HEK293 (cell line): ENCODE results near the gene RAPGEFL1.

Experiments
- BCL11A ChIP-seq: fragments of 450-650 bp; formaldehyde crosslinking; IDR thresholded peaks from 2 replicates; pipeline ENCODE4 v1.5.1; 2016; ENCODE audit warnings: low read depth, missing biosample characterization, missing genetic modification characterization
- BCL11B ChIP-seq: fragments of 450-650 bp; formaldehyde crosslinking; IDR thresholded peaks from 2 replicates; pipeline ENCODE4 v1.5.1; 2016; ENCODE audit warnings: low read depth, missing biosample characterization, missing genetic modification characterization
- EGR2 ChIP-seq: fragments of 450-650 bp; formaldehyde crosslinking; IDR thresholded peaks from 2 replicates; pipeline ENCODE4 v1.5.1; 2016; ENCODE audit warnings: low read depth, missing biosample characterization, missing genetic modification characterization
- FEZF1 ChIP-seq: fragments of 450-650 bp; formaldehyde crosslinking; IDR thresholded peaks from 2 replicates; pipeline ENCODE4 v1.5.1; 2016; ENCODE audit warnings: missing biosample characterization, missing genetic modification characterization
- GLIS1 ChIP-seq: fragments of 450-650 bp; formaldehyde crosslinking; IDR thresholded peaks from 2 replicates; pipeline ENCODE4 v1.5.1; 2016; ENCODE audit warnings: missing biosample characterization, missing genetic modification characterization
- GLIS2 ChIP-seq: fragments of 450-650 bp; formaldehyde crosslinking; IDR thresholded peaks from 2 replicates; pipeline ENCODE4 v1.5.1; 2016; ENCODE audit warnings: missing biosample characterization, missing genetic modification characterization
- KLF7 ChIP-seq: fragments of 450-650 bp; formaldehyde crosslinking; IDR thresholded peaks from 2 replicates; pipeline ENCODE4 v1.5.1; 2016; ENCODE audit warnings: missing biosample characterization, missing genetic modification characterization, borderline replicate concordance
- KLF9 ChIP-seq: fragments of 450-650 bp; formaldehyde crosslinking; IDR thresholded peaks from 2 replicates; pipeline ENCODE4 v1.5.1; 2016; ENCODE audit warnings: missing biosample characterization, missing genetic modification characterization, low read depth
- MYNN ChIP-seq: fragments of 450-650 bp; formaldehyde crosslinking; IDR thresholded peaks from 2 replicates; pipeline ENCODE4 v1.5.1; 2016; ENCODE audit warnings: missing biosample characterization, missing genetic modification characterization, borderline replicate concordance
- SCRT1 ChIP-seq: fragments of 450-650 bp; formaldehyde crosslinking; IDR thresholded peaks from 2 replicates; pipeline ENCODE4 v1.5.1; 2016; ENCODE audit warnings: missing biosample characterization, missing genetic modification characterization, borderline replicate concordance
- TCF7L2 ChIP-seq: IDR thresholded peaks from 2 replicates; pipeline ENCODE4 v1.6.1; 2011; ENCODE audit warnings: low read depth, mild to moderate bottlenecking, inconsistent platforms, low read length, moderate library complexity, borderline replicate concordance
- YY1 ChIP-seq: fragments of 450-650 bp; formaldehyde crosslinking; IDR thresholded peaks from 2 replicates; pipeline ENCODE4 v1.5.1; 2018; ENCODE audit warnings: missing biosample characterization, missing genetic modification characterization
- YY2 ChIP-seq: fragments of 450-650 bp; formaldehyde crosslinking; IDR thresholded peaks from 2 replicates; pipeline ENCODE4 v1.5.1; 2016; ENCODE audit warnings: missing biosample characterization, missing genetic modification characterization
- ZBTB1 ChIP-seq: fragments of 450-650 bp; formaldehyde crosslinking; IDR thresholded peaks from 2 replicates; pipeline ENCODE4 v1.5.1; 2016; ENCODE audit warnings: missing biosample characterization, missing genetic modification characterization
- ZFP3 ChIP-seq: fragments of 450-650 bp; formaldehyde crosslinking; IDR thresholded peaks from 2 replicates; pipeline ENCODE4 v1.5.1; 2016; ENCODE audit warnings: low read depth, missing biosample characterization, missing genetic modification characterization
- ZFP37 ChIP-seq: fragments of 450-650 bp; formaldehyde crosslinking; IDR thresholded peaks from 2 replicates; pipeline ENCODE4 v1.5.1; 2016; ENCODE audit warnings: missing biosample characterization, missing genetic modification characterization
- ZNF121 ChIP-seq: fragments of 450-650 bp; formaldehyde crosslinking; IDR thresholded peaks from 2 replicates; pipeline ENCODE4 v1.5.1; 2016; ENCODE audit warnings: missing biosample characterization, missing genetic modification characterization
- ZNF132 ChIP-seq: fragments of 450-650 bp; formaldehyde crosslinking; IDR thresholded peaks from 2 replicates; pipeline ENCODE4 v1.5.1; 2017; ENCODE audit warnings: missing biosample characterization, missing genetic modification characterization, borderline replicate concordance
- ZNF138 ChIP-seq: fragments of 450-650 bp; formaldehyde crosslinking; IDR thresholded peaks from 2 replicates; pipeline ENCODE4 v1.5.1; 2016; ENCODE audit warnings: missing biosample characterization, missing genetic modification characterization, borderline replicate concordance
- ZNF140 ChIP-seq: fragments of 450-650 bp; formaldehyde crosslinking; IDR thresholded peaks from 2 replicates; pipeline ENCODE4 v1.5.1; 2016; ENCODE audit warnings: missing biosample characterization, missing genetic modification characterization
- ZNF146 ChIP-seq: fragments of 450-650 bp; formaldehyde crosslinking; IDR thresholded peaks from 2 replicates; pipeline ENCODE4 v1.5.1; 2016; ENCODE audit warnings: missing biosample characterization, missing genetic modification characterization
- ZNF175 ChIP-seq: fragments of 450-650 bp; formaldehyde crosslinking; IDR thresholded peaks from 2 replicates; pipeline ENCODE4 v1.5.1; 2016; ENCODE audit warnings: missing biosample characterization, missing genetic modification characterization
- ZNF221 ChIP-seq: fragments of 450-650 bp; formaldehyde crosslinking; IDR thresholded peaks from 2 replicates; pipeline ENCODE4 v1.5.1; 2017; ENCODE audit warnings: missing biosample characterization, missing genetic modification characterization, borderline replicate concordance
- ZNF23 ChIP-seq: fragments of 450-650 bp; formaldehyde crosslinking; IDR thresholded peaks from 2 replicates; pipeline ENCODE4 v1.5.1; 2016; ENCODE audit warnings: missing biosample characterization, missing genetic modification characterization, borderline replicate concordance
- ZNF292 ChIP-seq: fragments of 450-650 bp; formaldehyde crosslinking; IDR thresholded peaks from 2 replicates; pipeline ENCODE4 v1.5.1; 2016; ENCODE audit warnings: low read depth, missing biosample characterization, missing genetic modification characterization, borderline replicate concordance
- ZNF324 ChIP-seq: fragments of 450-650 bp; formaldehyde crosslinking; IDR thresholded peaks from 2 replicates; pipeline ENCODE4 v1.5.1; 2016; ENCODE audit warnings: missing biosample characterization, missing genetic modification characterization
- ZNF341 ChIP-seq: fragments of 450-650 bp; formaldehyde crosslinking; IDR thresholded peaks from 2 replicates; pipeline ENCODE4; 2016; ENCODE audit warnings: low read depth, missing biosample characterization, missing genetic modification characterization
- ZNF362 ChIP-seq: fragments of 450-650 bp; formaldehyde crosslinking; IDR thresholded peaks from 2 replicates; pipeline ENCODE4 v1.5.1; 2016; ENCODE audit warnings: missing biosample characterization, missing genetic modification characterization
- ZNF404 ChIP-seq: fragments of 450-650 bp; formaldehyde crosslinking; IDR thresholded peaks from 2 replicates; pipeline ENCODE4 v1.5.1; 2017; ENCODE audit warnings: missing biosample characterization, missing genetic modification characterization
- ZNF488 ChIP-seq: fragments of 450-650 bp; formaldehyde crosslinking; IDR thresholded peaks from 2 replicates; pipeline ENCODE4 v1.5.1; 2016; ENCODE audit warnings: missing biosample characterization, missing genetic modification characterization
- ZNF544 ChIP-seq: fragments of 450-650 bp; formaldehyde crosslinking; IDR thresholded peaks from 2 replicates; pipeline ENCODE4 v1.5.0; 2017; ENCODE audit warnings: missing biosample characterization, missing genetic modification characterization
- ZNF548 ChIP-seq: fragments of 450-650 bp; formaldehyde crosslinking; IDR thresholded peaks from 2 replicates; pipeline ENCODE4 v1.5.1; 2016; ENCODE audit warnings: missing biosample characterization, missing genetic modification characterization
- ZNF549 ChIP-seq: fragments of 450-650 bp; IDR thresholded peaks from 2 replicates; pipeline ENCODE4 v1.5.1; 2018; ENCODE audit warnings: missing biosample characterization, missing genetic modification characterization, mild to moderate bottlenecking, inconsistent platforms, moderate library complexity
- ZNF629 ChIP-seq: fragments of 450-650 bp; formaldehyde crosslinking; IDR thresholded peaks from 2 replicates; pipeline ENCODE4 v1.5.1; 2017; ENCODE audit warnings: missing biosample characterization, missing genetic modification characterization
- ZNF658 ChIP-seq: fragments of 450-650 bp; formaldehyde crosslinking; IDR thresholded peaks from 2 replicates; pipeline ENCODE4; 2016; ENCODE audit warnings: missing biosample characterization, missing genetic modification characterization
- ZNF664 ChIP-seq: fragments of 450-650 bp; formaldehyde crosslinking; IDR thresholded peaks from 2 replicates; pipeline ENCODE4 v1.5.1; 2016; ENCODE audit warnings: missing biosample characterization, missing genetic modification characterization
- ZNF670 ChIP-seq: fragments of 450-650 bp; formaldehyde crosslinking; IDR thresholded peaks from 2 replicates; pipeline ENCODE4 v1.5.1; 2016; ENCODE audit warnings: missing biosample characterization, missing genetic modification characterization, low read depth
- ZNF791 ChIP-seq: fragments of 450-650 bp; formaldehyde crosslinking; IDR thresholded peaks from 2 replicates; pipeline ENCODE4 v1.5.1; 2016; ENCODE audit warnings: missing biosample characterization, missing genetic modification characterization
- TF ChIP-seq, protein P1 (sequence below): IDR thresholded peaks from 2 replicates; pipeline ENCODE4 v1.6.1; 2011; ENCODE audit warnings: mild to moderate bottlenecking, low read depth, low read length, borderline replicate concordance

The RAPGEFL1 gene

GRCh38 chr17:40191237-40192208 is 14.3 kb downstream of the RAPGEFL1 start (continued):
- TF ChIP-seq ZNF488 (no peak), ZNF175 (no peak), ZNF138 (tag by site-specific recombination) (no peak), ZNF658 (tag by site-specific recombination) (no peak), ZFP3 (tag by site-specific recombination) (no peak), ZNF791 (tag by site-specific recombination) (no peak), ZNF23 (no peak), KLF7 (tag by site-specific recombination) (no peak), ZNF362 (tag by site-specific recombination) (no peak), YY2 (tag by site-specific recombination) (no peak), ZFP37 (peak; percentile 56; the same call in 1 of the 2 replicates), ZNF544 (no peak), ZNF221 (tag by site-specific recombination) (no peak), ZNF121 (tag by site-specific recombination) (no peak), TCF7L2 (no peak), ZNF341 (no peak), ZNF548 (tag by site-specific recombination) (no peak), ZNF132 (tag by site-specific recombination) (no peak), ZNF146 (tag by site-specific recombination) (no peak), BCL11A (tag by site-specific recombination) (peak; percentile 53; the same call in 1 of the 2 replicates), ZNF292 (tag by site-specific recombination) (no peak), GLIS2 (tag by site-specific recombination) (peak; percentile 93), EGR2 (peak; percentile 78), YY1 (tag by site-specific recombination) (no peak), SCRT1 (no peak), KLF9 (tag by site-specific recombination) (no peak), ZNF629 (0 out of 2 replicates have a peak, but pooled peaks have one; percentile 39), BCL11B (tag by site-specific recombination) (no peak), ZNF324 (tag by site-specific recombination) (no peak), ZBTB1 (tag by site-specific recombination) (no peak), ZNF664 (tag by site-specific recombination) (no peak), ZNF549 (no peak), FEZF1 (tag by site-specific recombination) (no peak), ZNF670 (no peak), MYNN (tag by site-specific recombination) (no peak), ZNF404 (tag by site-specific recombination) (no peak), ZNF140 (no peak), GLIS1 (tag by site-specific recombination) (peak; percentile 63)
- TF ChIP-seq, protein P1, sequence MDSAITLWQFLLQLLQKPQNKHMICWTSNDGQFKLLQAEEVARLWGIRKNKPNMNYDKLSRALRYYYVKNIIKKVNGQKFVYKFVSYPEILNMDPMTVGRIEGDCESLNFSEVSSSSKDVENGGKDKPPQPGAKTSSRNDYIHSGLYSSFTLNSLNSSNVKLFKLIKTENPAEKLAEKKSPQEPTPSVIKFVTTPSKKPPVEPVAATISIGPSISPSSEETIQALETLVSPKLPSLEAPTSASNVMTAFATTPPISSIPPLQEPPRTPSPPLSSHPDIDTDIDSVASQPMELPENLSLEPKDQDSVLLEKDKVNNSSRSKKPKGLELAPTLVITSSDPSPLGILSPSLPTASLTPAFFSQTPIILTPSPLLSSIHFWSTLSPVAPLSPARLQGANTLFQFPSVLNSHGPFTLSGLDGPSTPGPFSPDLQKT = no peak
